ENCODE measurements around the gene MTPN.

MTPN gene

DNA sequence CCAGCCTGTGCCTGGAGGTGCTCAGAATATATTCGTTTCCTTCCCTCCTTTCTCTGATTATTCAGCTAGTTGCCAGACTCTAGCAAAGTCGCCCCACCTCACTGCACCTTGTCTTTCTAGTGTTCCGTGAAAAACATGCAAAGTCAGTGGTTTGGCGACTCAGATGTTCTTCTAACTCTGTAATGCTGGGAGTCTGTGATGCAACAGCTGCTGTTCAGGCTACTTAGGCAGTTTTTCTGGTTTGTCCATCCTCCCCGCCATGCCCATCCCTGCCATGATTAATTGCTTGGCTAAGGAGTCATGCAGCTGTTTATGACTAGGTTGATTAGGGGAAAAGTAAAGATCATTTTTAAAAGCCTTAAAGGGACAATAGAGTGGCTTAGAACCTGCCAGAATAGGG, 99.4 kb downstream of the MTPN start:
- no peak for DNase-seq

Data from activated gamma-delta T cell treated with Interleukin-2 at 50 U/mL for 16 hours (primary cell).